Caco-2 (cell line): ENCODE results near the gene APOH. TPM values are rescaled to one million over a fixed set of nuclear protein-coding genes. Genes with fewer than 3 reads are reported as not detected.

Experiments
- BruUV-seq: library from RNA; stranded (reverse); fragments of 400-500 nt; replicated peaks from 2 replicates; lab custom pipeline; 2021; lab: Mats Ljungman, UMichigan
- CTCF ChIA-PET: fragments of 300-600 bp; sonication (Branson Sonifier 250); formaldehyde crosslinking; loops from one replicate; lab custom pipeline; 2022; ENCODE audit warnings: antibody characterized with exemption; lab: Charles Lee
- POLR2A ChIA-PET: fragments of 300-600 bp; sonication (Branson Sonifier 250); formaldehyde crosslinking; loops from one replicate; lab custom pipeline; 2022; ENCODE audit warnings: antibody characterized with exemption; lab: Charles Lee
- DNase-seq, 2 experiments: peaks; one replicate each; pipeline versions ENCODE4 v3.0.0 to v3.0.0-alpha.2; 2020 to 2022
- H3K27me3 ChIP-seq: replicated peaks from 2 replicates; pipeline ENCODE4 v1.6.0; 2011; ENCODE audit warnings: low read length; ENCODE audit not compliant: control insufficient read depth, insufficient read depth
- H3K36me3 ChIP-seq: 2 replicates; pipeline ENCODE4 v1.5.1; 2011; ENCODE audit warnings: low read length; ENCODE audit not compliant: control insufficient read depth, insufficient read depth
- H3K4me1 ChIP-seq: fragments of 250-450 bp; sonication (Bioruptor Pico); 2 replicates; pipeline ENCODE4 v1.5.1; 2020; ENCODE audit warnings: mild to moderate bottlenecking
- H3K4me3 ChIP-seq: 2 replicates; pipeline ENCODE4 v1.5.1; 2011; ENCODE audit warnings: low read depth, mild to moderate bottlenecking, control low read depth, low read length
- H3K9me3 ChIP-seq: fragments of 250-450 bp; sonication (Bioruptor Pico); 2 replicates; pipeline ENCODE4 v1.5.1; 2020; ENCODE audit warnings: mild to moderate bottlenecking, moderate library complexity
- H3K27ac Mint-ChIP-seq: one replicate; pipeline ENCODE4 v1.8.0; 2022; ENCODE audit warnings: mixed read lengths; ENCODE audit not compliant: unreplicated experiment
- H3K27me3 Mint-ChIP-seq: one replicate; pipeline ENCODE4 v1.8.0; 2022; ENCODE audit warnings: mixed read lengths; ENCODE audit not compliant: insufficient read depth, unreplicated experiment
- H3K36me3 Mint-ChIP-seq: one replicate; pipeline ENCODE4 v1.8.0; 2022; ENCODE audit warnings: mild to moderate bottlenecking, mixed read lengths; ENCODE audit not compliant: insufficient read depth, unreplicated experiment
- H3K4me1 Mint-ChIP-seq: one replicate; pipeline ENCODE4 v1.8.0; 2022; ENCODE audit warnings: low read depth, mixed read lengths; ENCODE audit not compliant: unreplicated experiment
- H3K4me3 Mint-ChIP-seq: one replicate; pipeline ENCODE4 v1.8.0; 2022; ENCODE audit warnings: mild to moderate bottlenecking, moderate library complexity, mixed read lengths; ENCODE audit not compliant: unreplicated experiment
- H3K9me3 Mint-ChIP-seq: one replicate; pipeline ENCODE4 v1.8.0; 2022; ENCODE audit warnings: mixed read lengths; ENCODE audit not compliant: unreplicated experiment
- CTCF ChIP-seq, 2 experiments: fragments of 200-600 bp in 1 of 2; IDR thresholded peaks; 1 replicate in 1 of 2; 2 replicates in 1 of 2; pipeline versions ENCODE4 v1.5.1 to v1.8.0; 2011 to 2022; ENCODE audit warnings: antibody characterized with exemption in 1 of 2, control low read depth in 1 of 2, inconsistent platforms in 1 of 2, low read depth in 1 of 2, low read length in 1 of 2, mild to moderate bottlenecking in 1 of 2, moderate library complexity in 1 of 2; ENCODE audit not compliant: insufficient read depth in 1 of 2, severe bottlenecking in 1 of 2, unreplicated experiment in 1 of 2
- intact Hi-C: fragments of 100-400 bp; cut with micrococcal nuclease; formaldehyde crosslinking; loops from one replicate; pipeline ENCODE4 v1.10.0; 2022; ENCODE audit not compliant: unreplicated experiment
- total RNA-seq: library from RNA; stranded (reverse); gene quantifications from 2 replicates; pipeline ENCODE4 v1.2.3, GENCODE V29; 2022

APOH gene
- total RNA-seq, 1 experiment from 2014 or later: 135 TPM

GRCh38 chr17:66222798-66223350 is 6.3 kb downstream of the APOH start:
- Histone ChIP-seq H3K9me3 (no peaks in the 10 kb centered on the region), H3K4me1 (peaks cover 2% of the 10 kb centered on the region; the same call in 1 of the 2 replicates), H3K4me3 (no peak overlapping the region), H3K36me3 (peaks cover 1% of the 10 kb centered on the region), H3K27me3 (no peaks in the 10 kb centered on the region)
- CTCF ChIA-PET: no interaction called here
- no peak overlapping the region for H3K27ac Mint-ChIP-seq
- H3K4me3 Mint-ChIP-seq: no peak overlapping the region
- TF ChIP-seq CTCF (IDR thresholded peaks at IDR 0.05; ENCODE audit: insufficient read depth in 1 of 2, low read depth in 1 of 2, low read length in 1 of 2, severe bottlenecking in 1 of 2, unreplicated experiment in 1 of 2): no peak
- POLR2A ChIA-PET: no interaction called here
- intact Hi-C loops: no loop called here
- BruUV-seq: no TSS peak
- no peaks in the 10 kb centered on the region for H3K27me3 Mint-ChIP-seq
- DNase-seq: no peak
- no peaks in the 10 kb centered on the region for H3K9me3 Mint-ChIP-seq
- H3K4me1 Mint-ChIP-seq: peaks cover 7% of the 10 kb centered on the region
- peaks cover 11% of the 10 kb centered on the region for H3K36me3 Mint-ChIP-seq

- H3K27me3 ChIP-seq: no peaks in the 10 kb centered on the region
- H3K27me3 Mint-ChIP-seq: no peaks in the 10 kb centered on the region
- no peaks in the 10 kb centered on the region for H3K4me1 ChIP-seq
- BruUV-seq: no TSS peak
- H3K4me1 Mint-ChIP-seq: no peaks in the 10 kb centered on the region
- ChIA-PET POLR2A (no interaction called here), CTCF (no interaction called here)
- no peaks in the 10 kb centered on the region for H3K9me3 ChIP-seq
- no peak overlapping the region for H3K27ac Mint-ChIP-seq
- H3K4me3 Mint-ChIP-seq: no peak overlapping the region
- intact Hi-C loops: no loop called here
- H3K36me3 Mint-ChIP-seq: peaks cover 6% of the 10 kb centered on the region
- H3K36me3 ChIP-seq: peaks cover 1% of the 10 kb centered on the region
- H3K9me3 Mint-ChIP-seq: no peaks in the 10 kb centered on the region
- H3K4me3 ChIP-seq: no peak overlapping the region
- no peak for TF ChIP-seq CTCF (IDR thresholded peaks at IDR 0.05; ENCODE audit: insufficient read depth in 1 of 2, low read depth in 1 of 2, low read length in 1 of 2, severe bottlenecking in 1 of 2, unreplicated experiment in 1 of 2)
- no peak for DNase-seq
Measured at GRCh38 chr17:66221755-66222530, 7.3 kb downstream of the APOH start.

- no peaks in the 10 kb centered on the region for H3K9me3 ChIP-seq
- intact Hi-C loops: no loop called here
- no peak overlapping the region for H3K4me3 Mint-ChIP-seq
- H3K36me3 ChIP-seq: peaks cover 1% of the 10 kb centered on the region
- BruUV-seq: no TSS peak
- H3K27ac Mint-ChIP-seq: no peak overlapping the region
- no peaks in the 10 kb centered on the region for H3K27me3 Mint-ChIP-seq
- ChIA-PET CTCF (no interaction called here), POLR2A (no interaction called here)
- no peak overlapping the region for H3K4me3 ChIP-seq
- H3K4me1 Mint-ChIP-seq: no peaks in the 10 kb centered on the region
- H3K36me3 Mint-ChIP-seq: peaks cover 6% of the 10 kb centered on the region
- no peaks in the 10 kb centered on the region for H3K4me1 ChIP-seq
- TF ChIP-seq CTCF (IDR thresholded peaks at IDR 0.05; ENCODE audit: insufficient read depth in 1 of 2, low read depth in 1 of 2, low read length in 1 of 2, severe bottlenecking in 1 of 2, unreplicated experiment in 1 of 2): no peak
- no peaks in the 10 kb centered on the region for H3K27me3 ChIP-seq
- DNase-seq: no peak
- no peaks in the 10 kb centered on the region for H3K9me3 Mint-ChIP-seq
Measured at GRCh38 chr17:66221343-66221742, 7.9 kb downstream of the APOH start.
